Natural killer cell (primary cell): ENCODE data around the gene LZTS2. TPM values are rescaled to one million over a fixed set of nuclear protein-coding genes. Genes with fewer than 3 reads are reported as not detected.

ENCODE experiments used
- ATAC-seq, 3 donors: fragments of 150-1000 bp in 2 of 3; fragments of 200-7000 bp in 1 of 3; cut with Tn5 transposase; 1 replicate in 1 of 3; 2 replicates in 2 of 3; pipeline ENCODE4 v1.10.0; 2021; ENCODE audit warnings: mild to moderate bottlenecking in 2 of 3, moderate library complexity in 2 of 3
- DNase-seq, 2 donors: peaks; one replicate each; pipeline versions ENCODE4 v3.0.0 to v3.0.0-alpha.2; 2013 to 2021; ENCODE audit warnings: mixed read lengths in 1 of 2
- H3K27ac ChIP-seq: one replicate; pipeline ENCODE4 v1.5.1; 2013; ENCODE audit warnings: mild to moderate bottlenecking, low read length
- H3K27me3 ChIP-seq: one replicate; pipeline ENCODE4 v1.6.1; 2013; ENCODE audit warnings: low read length; ENCODE audit not compliant: control insufficient read depth, insufficient read depth
- H3K36me3 ChIP-seq: one replicate; pipeline ENCODE4 v1.6.1; 2013; ENCODE audit warnings: low read length; ENCODE audit not compliant: control insufficient read depth, insufficient read depth
- H3K4me1 ChIP-seq: one replicate; pipeline ENCODE4 v1.6.1; 2013; ENCODE audit warnings: low read length; ENCODE audit not compliant: control insufficient read depth, insufficient read depth
- H3K4me3 ChIP-seq: one replicate; pipeline ENCODE4 v1.5.1; 2013; ENCODE audit warnings: low read length
- H3K9me3 ChIP-seq: one replicate; pipeline ENCODE4 v1.6.1; 2013; ENCODE audit warnings: low read length; ENCODE audit not compliant: control insufficient read depth, insufficient read depth
- H3K27ac Mint-ChIP-seq, 2 donors: one replicate each; pipeline ENCODE4 v1.8.0; 2022; ENCODE audit warnings: mild to moderate bottlenecking in 2 of 2, mixed read lengths in 2 of 2, moderate library complexity in 1 of 2
- H3K27me3 Mint-ChIP-seq, 2 donors: one replicate each; pipeline ENCODE4 v1.8.0; 2022; ENCODE audit warnings: low read depth in 2 of 2, mixed read lengths in 2 of 2
- H3K36me3 Mint-ChIP-seq: one replicate; pipeline ENCODE4 v1.8.0; 2022; ENCODE audit warnings: mixed read lengths
- H3K4me1 Mint-ChIP-seq, 2 donors: one replicate each; pipeline ENCODE4 v1.8.0; 2022; ENCODE audit warnings: mixed read lengths in 2 of 2
- H3K4me3 Mint-ChIP-seq: one replicate; pipeline ENCODE4 v1.8.0; 2022; ENCODE audit warnings: mild to moderate bottlenecking, moderate library complexity, mixed read lengths
- H3K9me3 Mint-ChIP-seq, 2 donors: one replicate each; pipeline ENCODE4 v1.8.0; 2022; ENCODE audit warnings: mixed read lengths in 2 of 2
- CTCF ChIP-seq: fragments of 200-600 bp; IDR thresholded peaks from one replicate; pipeline ENCODE4 v1.8.0; 2022; ENCODE audit warnings: antibody characterized with exemption
- WGBS: methylation state at CpG from one replicate; pipeline ENCODE4 v1.1.7; 2013; ENCODE audit warnings: missing lambda C conversion rate; ENCODE audit not compliant: insufficient coverage; 5-methylcytosine and 5-hydroxymethylcytosine counted together
- intact Hi-C: fragments of 100-400 bp; cut with micrococcal nuclease; formaldehyde crosslinking; loops from one replicate; pipeline ENCODE4 v1.14.2; 2022
- total RNA-seq, 4 donors: library from RNA; stranded (reverse); fragments of 120-200 nt in 1 of 4; gene quantifications; one replicate each; pipeline versions ENCODE4 v1.2.3 to v1.2.4, GENCODE V29; 2013 to 2022

Gene LZTS2
- total RNA-seq, 3 donors from 2014 or later (not counting 1 experiment from before 2014, with no cell fraction given): 8.0 to 16.1 (median 11.7) TPM

DNA sequence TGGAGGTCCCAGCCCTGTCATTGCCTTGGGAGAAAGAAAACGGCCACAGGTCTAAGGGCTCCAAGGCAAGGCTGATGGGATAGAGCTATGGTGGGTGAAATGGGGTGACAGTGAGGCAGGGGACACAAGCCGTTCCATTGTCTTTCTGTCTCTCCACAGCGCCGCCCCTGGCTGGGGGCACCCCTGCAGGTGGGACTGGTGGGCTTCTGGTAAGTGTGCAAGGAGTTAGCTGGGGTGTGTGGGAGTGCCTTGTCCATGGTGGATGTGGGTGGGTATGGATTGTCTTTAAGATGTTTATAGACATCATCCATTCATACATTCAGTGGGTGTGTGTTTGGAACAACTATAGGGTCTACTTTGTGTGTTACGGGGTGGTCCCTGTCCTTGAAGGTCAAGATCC lies 38.9 kb downstream of the LZTS2 start:
- TF ChIP-seq CTCF: no peak
- Histone ChIP-seq H3K4me1 (peaks cover 17% of the 10 kb centered on the region), H3K4me3 (no peak overlapping the region), H3K36me3 (peaks cover 46% of the 10 kb centered on the region), H3K9me3 (no peaks in the 10 kb centered on the region), H3K27ac (no peak overlapping the region), H3K27me3 (no peaks in the 10 kb centered on the region)
- H3K27me3 Mint-ChIP-seq: no peaks in the 10 kb centered on the region
- no peak overlapping the region for H3K27ac Mint-ChIP-seq
- 99% methylated on average over 5 of the region's 5 CpGs for WGBS
- H3K4me3 Mint-ChIP-seq: no peak overlapping the region
- DNase-seq (no peak), ATAC-seq (no peak)
- H3K9me3 Mint-ChIP-seq: no peaks in the 10 kb centered on the region
- intact Hi-C loops: no loop called here
- peaks cover 14% of the 10 kb centered on the region for H3K36me3 Mint-ChIP-seq
- H3K4me1 Mint-ChIP-seq: peaks cover 26 to 29% of the 10 kb centered on the region in 2 donors

- H3K27ac ChIP-seq: no peak overlapping the region
- H3K36me3 ChIP-seq: peaks cover 41% of the 10 kb centered on the region
- Mint-ChIP-seq H3K27me3 (no peaks in the 10 kb centered on the region), H3K27ac (no peak overlapping the region), H3K4me3 (no peak overlapping the region), H3K36me3 (peaks cover 14% of the 10 kb centered on the region), H3K9me3 (no peaks in the 10 kb centered on the region), H3K4me1 (peaks cover 25 to 29% of the 10 kb centered on the region in 2 donors)
- WGBS: 97% methylated on average over 3 of the region's 3 CpGs
- no peak overlapping the region for H3K4me3 ChIP-seq
- intact Hi-C loops: no loop called here
- peaks cover 2% of the 10 kb centered on the region for H3K27me3 ChIP-seq
- no peak for DNase-seq
- no peaks in the 10 kb centered on the region for H3K9me3 ChIP-seq
- TF ChIP-seq CTCF: no peak
- peaks cover 18% of the 10 kb centered on the region for H3K4me1 ChIP-seq
- no peak for ATAC-seq
Observed at GRCh38 chr10:101040061-101040460, 40.5 kb downstream of the LZTS2 start.

GRCh38 chr10:101040851-101041250 lies 41.2 kb downstream of the LZTS2 start:
- no peak for TF ChIP-seq CTCF
- Histone ChIP-seq H3K36me3 (peaks cover 34% of the 10 kb centered on the region), H3K9me3 (no peaks in the 10 kb centered on the region), H3K4me1 (peaks cover 18% of the 10 kb centered on the region), H3K4me3 (no peak overlapping the region), H3K27ac (no peak overlapping the region), H3K27me3 (peaks cover 5% of the 10 kb centered on the region)
- no peak for DNase-seq
- intact Hi-C loops: loop anchor here (1.0 kb wide), 1 partner anchor 27 kb away; no protein-coding TSS in a partner anchor
- H3K36me3 Mint-ChIP-seq: peaks cover 14% of the 10 kb centered on the region
- no peaks in the 10 kb centered on the region for H3K27me3 Mint-ChIP-seq
- peaks cover 25 to 29% of the 10 kb centered on the region in 2 donors for H3K4me1 Mint-ChIP-seq
- peak overlapping the region; percentile 51 to 89 for H3K27ac Mint-ChIP-seq
- no peaks in the 10 kb centered on the region for H3K9me3 Mint-ChIP-seq
- ATAC-seq: no peak
- H3K4me3 Mint-ChIP-seq: no peak overlapping the region
- WGBS: 20% methylated on average over 1 of the region's 2 CpGs

GRCh38 chr10:101041252-101041761 lies 41.7 kb downstream of the LZTS2 start:
- Histone ChIP-seq H3K4me3 (no peak overlapping the region), H3K36me3 (peaks cover 29% of the 10 kb centered on the region), H3K27ac (no peak overlapping the region), H3K9me3 (no peaks in the 10 kb centered on the region), H3K4me1 (peaks cover 18% of the 10 kb centered on the region), H3K27me3 (peaks cover 5% of the 10 kb centered on the region)
- peak overlapping the region; percentile 51 to 89 for H3K27ac Mint-ChIP-seq
- intact Hi-C loops: loop anchor here (1.0 kb wide), 1 partner anchor 27 kb away; no protein-coding TSS in a partner anchor
- no peaks in the 10 kb centered on the region for H3K9me3 Mint-ChIP-seq
- H3K36me3 Mint-ChIP-seq: peaks cover 14% of the 10 kb centered on the region
- 26% methylated on average over 4 of the region's 6 CpGs for WGBS
- peak; percentile 65 to 88 for DNase-seq
- TF ChIP-seq CTCF: peak; percentile 78
- peak; percentile 87 for ATAC-seq
- H3K4me1 Mint-ChIP-seq: peaks cover 25 to 29% of the 10 kb centered on the region in 2 donors
- H3K4me3 Mint-ChIP-seq: no peak overlapping the region
- H3K27me3 Mint-ChIP-seq: peaks cover 2 to 4% of the 10 kb centered on the region in 2 donors
